HG03521 (cell line): Measurements from ENCODE around the gene ANKRD53.
"Not testable (repeated sequence)": the region's sequence is repeated elsewhere in the genome, so short reads cannot be mapped to it uniquely, and the experiment has no call there.

Source experiments
- ATAC-seq: cut with Tn5 transposase; IDR thresholded peaks from one replicate; pipeline ENCODE4 v1.9.1; 2021; ENCODE audit warnings: mild to moderate bottlenecking, moderate library complexity; ENCODE audit not compliant: unreplicated experiment

Gene ANKRD53

DNA sequence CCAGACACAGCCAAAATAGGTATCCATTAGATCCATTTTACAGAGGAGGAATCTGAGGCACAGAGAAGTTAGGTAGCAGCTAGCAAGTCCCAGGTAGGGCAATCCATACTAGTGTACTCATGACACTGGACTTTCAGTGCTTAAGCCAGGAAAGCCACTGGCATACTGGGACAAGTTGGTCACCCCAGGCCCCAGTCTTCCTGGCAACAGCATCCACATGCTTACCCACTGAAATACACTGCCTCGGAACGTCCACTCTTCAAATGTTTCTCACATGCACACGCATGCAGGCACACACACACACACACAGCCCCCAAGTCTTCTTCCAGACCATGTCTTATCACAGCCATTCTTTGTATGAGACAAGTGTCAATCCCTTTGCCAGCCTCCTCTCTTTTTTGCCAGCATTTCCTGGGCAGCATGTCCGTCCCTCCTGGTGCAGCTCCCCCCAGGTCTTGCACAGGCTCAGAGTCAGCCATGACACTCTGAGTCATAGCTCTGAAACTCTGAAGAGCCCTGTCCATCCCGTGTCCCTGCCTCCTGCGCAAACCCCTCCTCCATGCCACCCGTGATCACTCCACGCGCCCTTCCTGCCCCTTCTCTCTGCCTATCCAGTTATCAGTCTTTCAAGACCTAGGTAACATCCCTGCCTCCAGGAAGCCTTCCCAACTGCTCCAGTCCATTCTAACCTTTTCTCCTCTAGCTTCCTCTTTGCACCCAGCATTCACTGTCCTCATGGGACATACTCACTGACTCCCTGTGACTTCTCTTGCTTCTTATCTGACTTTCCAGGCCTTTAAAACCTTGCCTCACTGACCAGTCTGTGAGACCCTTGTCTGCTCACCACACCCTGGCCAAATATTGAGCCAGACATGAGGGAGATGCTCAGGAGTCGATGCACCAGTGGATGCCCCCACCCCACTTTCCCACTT lies 27.1 kb downstream of the ANKRD53 start:
- ATAC-seq = no peak

DNA sequence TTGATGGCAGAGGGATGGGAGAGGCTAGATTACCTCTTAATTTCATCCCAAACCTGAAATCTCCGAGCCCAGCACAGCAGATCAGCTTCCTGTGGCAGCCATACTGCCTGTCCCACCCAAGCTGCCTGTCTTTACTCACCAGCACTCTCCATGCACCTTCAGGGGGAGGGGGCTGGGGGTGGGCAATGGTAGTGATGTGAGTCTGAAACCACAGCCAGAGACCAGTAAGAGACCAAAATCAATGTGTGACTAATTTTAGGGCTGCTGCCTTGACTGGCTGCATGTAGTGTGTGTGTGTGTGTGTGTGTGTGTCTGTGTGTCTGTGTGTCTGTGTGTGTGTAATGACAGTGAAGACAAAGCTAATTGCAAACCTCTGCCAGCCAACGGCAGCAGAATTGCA lies 27.9 kb downstream of the ANKRD53 start:
- no peak for ATAC-seq

GRCh38 chr2:71006955-71007799 lies 28.7 kb downstream of the ANKRD53 start:
- no peak for ATAC-seq

GRCh38 chr2:71008342-71008741 lies 29.9 kb downstream of the ANKRD53 start:
- ATAC-seq = no peak

DNA sequence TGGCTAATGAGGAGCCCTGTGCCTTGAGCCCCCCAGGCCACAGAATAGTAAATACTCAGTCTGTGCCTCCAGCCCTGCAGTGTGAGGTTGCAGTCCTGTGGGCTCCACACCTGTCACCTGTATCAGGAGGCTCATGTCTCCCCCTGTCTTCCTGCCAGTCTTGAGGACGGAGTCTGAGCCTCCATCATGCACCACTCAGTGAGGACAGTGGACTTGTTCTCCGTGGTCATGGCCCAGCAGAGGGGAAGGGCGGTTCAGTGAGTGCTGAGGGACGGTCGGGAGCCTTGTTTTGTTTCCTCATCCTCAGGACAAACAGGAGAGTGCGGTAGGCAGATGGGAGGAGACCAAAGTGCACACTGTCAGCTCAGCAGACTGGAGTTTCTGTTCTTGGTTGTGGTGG lies 33.4 kb downstream of the ANKRD53 start:
- not testable (repeated sequence) for ATAC-seq

- ATAC-seq = no peak
These were observed 40.2 kb downstream of the ANKRD53 start for GRCh38 chr2:71018625-71019024.

GRCh38 chr2:71019989-71020388 lies 41.6 kb downstream of the ANKRD53 start:
- ATAC-seq = not testable (repeated sequence)

GRCh38 chr2:71021394-71021793 lies 43.0 kb downstream of the ANKRD53 start:
- not testable (repeated sequence) for ATAC-seq

DNA sequence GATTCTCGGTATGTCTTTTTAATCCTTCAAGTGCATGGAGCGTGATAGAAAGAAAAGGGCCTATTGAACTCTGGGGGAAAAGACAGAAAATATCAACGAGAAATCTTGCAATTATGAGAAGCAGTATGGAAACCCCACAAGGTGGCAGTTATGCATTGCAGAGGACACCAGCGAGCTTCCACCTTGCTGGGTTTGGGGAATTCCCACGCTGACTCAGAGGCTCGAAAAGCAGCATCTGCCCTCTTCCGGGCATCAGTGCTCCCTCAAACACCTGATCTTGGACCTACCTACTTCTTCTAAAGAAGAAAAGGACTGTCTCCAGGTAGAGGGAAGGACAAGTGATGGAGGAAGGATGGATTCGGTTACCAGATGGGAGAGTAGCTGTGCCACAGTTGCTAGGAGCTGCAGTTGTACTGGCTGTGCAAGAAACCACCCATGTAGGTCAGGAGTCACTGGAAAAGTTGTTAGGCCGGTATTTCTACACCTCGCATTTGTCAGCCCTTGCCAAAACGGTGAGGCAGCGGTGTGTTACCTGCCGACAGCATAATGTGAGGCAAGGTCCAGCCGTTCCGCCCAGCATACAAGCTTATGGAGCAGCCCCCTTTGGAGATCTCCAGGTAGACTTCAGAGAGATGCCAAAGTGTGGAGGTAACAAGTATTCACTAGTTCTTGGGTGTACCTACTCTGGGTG lies 45.3 kb downstream of the ANKRD53 start:
- ATAC-seq = not testable (repeated sequence)
